CD4-positive, alpha-beta T cell (primary cell): ENCODE measurements around the gene PIK3C2A. TPM values are rescaled to one million over a fixed set of nuclear protein-coding genes. Genes with fewer than 3 reads are reported as not detected.

Experiments used
- ATAC-seq: fragments of 200-7000 bp; cut with Tn5 transposase; one replicate; pipeline ENCODE4 v1.10.0; 2022; ENCODE audit warnings: mild to moderate bottlenecking; ENCODE audit not compliant: poor library complexity
- CTCF ChIA-PET: fragments of 350-600 bp; sonication (Branson Sonifier 250); formaldehyde crosslinking; loops from one replicate; lab custom pipeline; 2021; ENCODE audit warnings: antibody characterized with exemption, inconsistent platforms; lab: Charles Lee
- POLR2A ChIA-PET: fragments of 350-600 bp; sonication (Branson Sonifier 250); formaldehyde crosslinking; loops from one replicate; lab custom pipeline; 2021; ENCODE audit warnings: antibody characterized with exemption, inconsistent platforms; lab: Charles Lee
- DNase-seq, 14 experiments: peaks; one replicate each; pipeline ENCODE4 v3.0.0-alpha.2; 2013 to 2020; ENCODE audit warnings: mixed read lengths in 2 of 14
- H3K27ac ChIP-seq, 2 donors: one replicate each; pipeline versions ENCODE4 v1.5.1 to v1.7.0; 2013; ENCODE audit warnings: low read length in 2 of 2, low read depth in 1 of 2, mild to moderate bottlenecking in 1 of 2
- H3K27me3 ChIP-seq, 2 experiments: 1 replicate in 1 of 2; 2 replicates in 1 of 2; pipeline versions ENCODE4 v1.6.1 to v1.7.0; 2013; ENCODE audit warnings: low read length in 2 of 2, control low read depth in 1 of 2, mild to moderate bottlenecking in 1 of 2, moderate library complexity in 1 of 2; ENCODE audit not compliant: insufficient read depth in 2 of 2, control insufficient read depth in 1 of 2
- H3K36me3 ChIP-seq: one replicate; pipeline ENCODE4 v1.6.1; 2013; ENCODE audit warnings: low read length, control low read depth; ENCODE audit not compliant: insufficient read depth
- H3K4me1 ChIP-seq: one replicate; pipeline ENCODE4 v1.6.1; 2013; ENCODE audit warnings: low read length, control low read depth; ENCODE audit not compliant: insufficient read depth
- H3K4me3 ChIP-seq: one replicate; pipeline ENCODE4 v1.5.1; 2013; ENCODE audit warnings: mild to moderate bottlenecking, low read length, moderate library complexity
- H3K9me3 ChIP-seq, 2 experiments: 1 replicate in 1 of 2; 2 replicates in 1 of 2; pipeline versions ENCODE4 v1.6.1 to v1.7.0; 2013; ENCODE audit warnings: low read length in 2 of 2, mild to moderate bottlenecking in 2 of 2, control low read depth in 1 of 2, moderate library complexity in 1 of 2; ENCODE audit not compliant: control insufficient read depth in 1 of 2, insufficient read depth in 1 of 2
- H3K27ac Mint-ChIP-seq: one replicate; pipeline ENCODE4 v1.8.0; 2020; ENCODE audit warnings: mixed read lengths
- H3K27me3 Mint-ChIP-seq: one replicate; pipeline ENCODE4 v1.8.0; 2021; ENCODE audit warnings: mixed read lengths
- H3K36me3 Mint-ChIP-seq: one replicate; pipeline ENCODE4 v1.8.0; 2021; ENCODE audit warnings: low read depth, mixed read lengths
- H3K4me1 Mint-ChIP-seq: one replicate; pipeline ENCODE4 v1.8.0; 2021; ENCODE audit warnings: low read depth, mixed read lengths
- H3K4me3 Mint-ChIP-seq: one replicate; pipeline ENCODE4 v1.8.0; 2020; ENCODE audit warnings: mild to moderate bottlenecking, mixed read lengths
- H3K9me3 Mint-ChIP-seq: one replicate; pipeline ENCODE4 v1.8.0; 2020; ENCODE audit warnings: mixed read lengths
- CTCF ChIP-seq: fragments of 200-600 bp; IDR thresholded peaks from one replicate; pipeline ENCODE4 v1.8.0; 2022; ENCODE audit warnings: antibody characterized with exemption, mild to moderate bottlenecking
- intact Hi-C, 2 experiments: fragments of 100-400 bp; cut with DNase I in 1 of 2; cut with micrococcal nuclease in 1 of 2; formaldehyde crosslinking; loops; one replicate each; pipeline versions ENCODE4 v1.15.1 to v1.9.0; 2023 to 2025; cut with DNase I, micrococcal nuclease
- total RNA-seq, 174 experiments: library from RNA in 2 of 174; stranded (reverse) in 2 of 174; gene quantifications; one replicate each; pipeline ENCODE4 v1.2.3 and lab custom pipeline; 2021 to 2026

The PIK3C2A gene
- total RNA-seq, 2 experiments from 2014 or later: 39.2 to 43.0 TPM

- no peak for TF ChIP-seq CTCF
- no peak overlapping the region for H3K4me3 ChIP-seq
- DNase-seq: no peak
- no peak for ATAC-seq
- H3K27ac ChIP-seq: no peak overlapping the region
- ChIA-PET POLR2A (interaction anchor here (2.3 kb wide), 1 partner anchor 65 kb away, joined by 7 read pairs; the partner anchor contains the start of gene NUCB2), CTCF (no interaction called here)
- Mint-ChIP-seq H3K4me3 (no peak overlapping the region), H3K36me3 (peaks cover 18% of the 10 kb centered on the region), H3K27ac (no peak overlapping the region), H3K9me3 (peaks cover 3% of the 10 kb centered on the region), H3K4me1 (peaks cover 27% of the 10 kb centered on the region), H3K27me3 (no peaks in the 10 kb centered on the region)
- H3K9me3 ChIP-seq: peaks cover 0 to 6% of the 10 kb centered on the region in 2 experiments
- peaks cover 22% of the 10 kb centered on the region for H3K4me1 ChIP-seq
- H3K27me3 ChIP-seq: no peaks in the 10 kb centered on the region
- intact Hi-C loops: loop anchor here in 1 of 2 experiments (2.0 kb wide), 1 partner anchor 132 kb away; no protein-coding TSS in a partner anchor
- H3K36me3 ChIP-seq: no peaks in the 10 kb centered on the region
Observed at GRCh38 chr11:17211286-17211685, 3.5 kb upstream of the PIK3C2A start.

- peaks cover 27% of the 10 kb centered on the region for H3K4me1 ChIP-seq
Observed at GRCh38 chr11:17209939-17210245, 2.1 kb upstream of the PIK3C2A start.

GRCh38 chr11:17208257-17208999 lies 642 bp upstream of the PIK3C2A start:
- CTCF ChIA-PET: no interaction called here
- TF ChIP-seq CTCF: no peak
- Mint-ChIP-seq H3K9me3 (no peaks in the 10 kb centered on the region), H3K36me3 (peaks cover 27% of the 10 kb centered on the region), H3K27ac (peak overlapping the region; percentile 90), H3K4me3 (peak overlapping the region; percentile 95), H3K4me1 (peaks cover 38% of the 10 kb centered on the region), H3K27me3 (no peaks in the 10 kb centered on the region)
- DNase-seq (peak in 10 of 14 experiments; percentile 3 to 71 (median 29)), ATAC-seq (peak; percentile 41)
- H3K27ac ChIP-seq: peak overlapping the region; percentile 86 to 88
- no peaks in the 10 kb centered on the region for H3K27me3 ChIP-seq
- intact Hi-C loops: loop anchor here (2.0 to 10.0 kb wide), 9 partner anchors 68 to 1189 kb away; partner anchors contain the start of genes NUCB2 (in 2 of the 2), C11orf58 (in 1 of the 2), GTF2H1 (in 1 of the 2) and HPS5 (in 1 of the 2)
- POLR2A ChIA-PET: interaction anchor here (0.8 to 2.0 kb wide), 11 partner anchors 9 to 470 kb away, joined by 3 to 35 read pairs (median 5); partner anchors contain the start of genes C11orf58, NUCB2 and RPS13
- H3K4me1 ChIP-seq: peaks cover 27% of the 10 kb centered on the region
- peaks cover 3% of the 10 kb centered on the region for H3K36me3 ChIP-seq
- H3K4me3 ChIP-seq: peak overlapping the region; percentile 95
- no peaks in the 10 kb centered on the region for H3K9me3 ChIP-seq

More at GRCh38 chr11:17209939-17210245, 2.1 kb upstream of the PIK3C2A start:
- ATAC-seq: no peak
- intact Hi-C loops: loop anchor here (2.0 to 10.0 kb wide), 10 partner anchors 67 to 1187 kb away; partner anchors contain the start of genes NUCB2 (in 2 of the 2), C11orf58 (in 1 of the 2), GTF2H1 (in 1 of the 2) and HPS5 (in 1 of the 2)
- peaks cover 28% of the 10 kb centered on the region for H3K4me1 Mint-ChIP-seq
- Histone ChIP-seq H3K27me3 (no peaks in the 10 kb centered on the region), H3K27ac (no peak overlapping the region), H3K36me3 (no peaks in the 10 kb centered on the region), H3K4me3 (no peak overlapping the region), H3K9me3 (peaks cover 0 to 6% of the 10 kb centered on the region in 2 experiments)
- H3K36me3 Mint-ChIP-seq: peaks cover 18% of the 10 kb centered on the region
- ChIA-PET POLR2A (interaction anchor here (0.6 to 2.3 kb wide), 5 partner anchors 12 to 804 kb away, joined by 3 to 7 read pairs (median 4); partner anchors contain the start of genes NUCB2 and RPS13), CTCF (interaction anchor here (1.0 kb wide), 1 partner anchor 20 kb away, joined by 3 read pairs; no protein-coding TSS in a partner anchor)
- no peak for TF ChIP-seq CTCF
- H3K27ac Mint-ChIP-seq: peak overlapping the region; percentile 90
- H3K4me3 Mint-ChIP-seq: peak overlapping the region; percentile 95
- no peaks in the 10 kb centered on the region for H3K9me3 Mint-ChIP-seq
- no peaks in the 10 kb centered on the region for H3K27me3 Mint-ChIP-seq
- no peak for DNase-seq
